Upper lobe of left lung (tissue), 6 donors: ENCODE data around the gene MARK3. TPM values are rescaled to one million over a fixed set of nuclear protein-coding genes. Genes with fewer than 3 reads are reported as not detected.

Source experiments
- ATAC-seq, 2 donors: fragments of 200-7000 bp; cut with Tn5 transposase; one replicate each; pipeline ENCODE4 v1.9.1; 2022; ENCODE audit warnings: mild to moderate bottlenecking in 2 of 2, moderate library complexity in 2 of 2; ENCODE audit not compliant: low FRiP score in 2 of 2
- DNase-seq, 2 donors: peaks; one replicate each; pipeline ENCODE4 v3.0.0-alpha.2; 2019 to 2020
- H3K27ac ChIP-seq, 4 donors: fragments of 200-600 bp; sonication (generic); one replicate each; pipeline ENCODE4 v1.5.1; 2016 to 2019
- H3K27me3 ChIP-seq, 4 donors: fragments of 200-600 bp; sonication (generic); one replicate each; pipeline ENCODE4 v1.5.1; 2017 to 2019
- H3K36me3 ChIP-seq, 4 donors: fragments of 200-600 bp; sonication (generic); one replicate each; pipeline ENCODE4 v1.5.1; 2016 to 2019
- H3K4me1 ChIP-seq, 4 donors: fragments of 200-600 bp; sonication (generic); one replicate each; pipeline ENCODE4 v1.5.1; 2018 to 2019
- H3K4me3 ChIP-seq, 4 donors: fragments of 200-600 bp; sonication (generic); one replicate each; pipeline ENCODE4 v1.5.1; 2017 to 2019; ENCODE audit warnings: mild to moderate bottlenecking in 2 of 4, moderate library complexity in 1 of 4
- H3K9me3 ChIP-seq, 4 donors: fragments of 200-600 bp; sonication (generic); one replicate each; pipeline ENCODE4 v1.5.1; 2018 to 2019
- CTCF ChIP-seq, 6 experiments: fragments of 450-650 bp in 4 of 6; fragments of 200-600 bp in 2 of 6; sonication (generic) in 2 of 6; IDR thresholded peaks; one replicate each; pipeline ENCODE4 v1.5.1; 2016 to 2019; ENCODE audit warnings: antibody characterized with exemption in 6 of 6
- EP300 ChIP-seq, 4 donors: sonication (generic); formaldehyde crosslinking; IDR thresholded peaks; one replicate each; pipeline ENCODE4 v1.5.1; 2017; ENCODE audit warnings: antibody characterized with exemption in 4 of 4, control low read depth in 2 of 4
- POLR2A ChIP-seq, 4 donors: fragments of 450-650 bp; IDR thresholded peaks; one replicate each; pipeline ENCODE4 v1.5.1; 2016 to 2017; ENCODE audit warnings: antibody characterized with exemption in 4 of 4, mild to moderate bottlenecking in 2 of 4
- POLR2AphosphoS5 ChIP-seq, 2 donors: sonication (generic); formaldehyde crosslinking; IDR thresholded peaks; one replicate each; pipeline ENCODE4 v1.5.1; 2017; ENCODE audit warnings: antibody characterized with exemption in 2 of 2
- WGBS, 2 donors: methylation state at CpG; one replicate each; pipeline ENCODE4 v1.1.5; 2017 to 2018; 5-methylcytosine and 5-hydroxymethylcytosine counted together
- total RNA-seq, 6 donors: library from RNA; depleted of rRNA in 4 of 6; stranded (reverse); fragments of >200 nt in 4 of 6; gene quantifications; one replicate each; pipeline versions ENCODE4 v1.1.0 to v1.2.1, GENCODE V29; 2016 to 2021
- donor health status: DM: no; HTN: no; CAD: no; lungs with moderate emphysema.
- donor health status: DM: no; HTN: yes; CAD: no; lungs with severe emphysema.

Gene MARK3
- total RNA-seq, 6 donors from 2014 or later, result 84.5 to 190 (median 132) TPM

GRCh38 chr14:103362780-103363179 lies 22.4 kb upstream of the MARK3 start:
- ATAC-seq, result no peak
- DNase-seq, result no peak
- Histone ChIP-seq H3K27ac (no peak overlapping the region), H3K36me3 (no peaks in the 10 kb centered on the region), H3K9me3 (peaks cover 3 to 11% (median 7%) of the 10 kb centered on the region in 4 donors), H3K4me3 (no peak overlapping the region), H3K27me3 (no peaks in the 10 kb centered on the region), H3K4me1 (no peaks in the 10 kb centered on the region)
- WGBS, 2 donors, result 80 to 83% methylated on average over 1 of the region's 1 CpG
- TF ChIP-seq POLR2A (IDR thresholded peaks at IDR 0.05) (no peak), EP300 (IDR thresholded peaks at IDR 0.05) (no peak), CTCF (IDR thresholded peaks at IDR 0.05) (no peak)

GRCh38 chr14:103366741-103367140 lies 18.5 kb upstream of the MARK3 start:
- no peak for ATAC-seq
- no peak overlapping the region for H3K4me3 ChIP-seq
- peaks cover 3 to 11% (median 7%) of the 10 kb centered on the region in 4 donors for H3K9me3 ChIP-seq
- H3K27ac ChIP-seq, result no peak overlapping the region
- TF ChIP-seq CTCF (IDR thresholded peaks at IDR 0.05), result no peak
- no peak for TF ChIP-seq POLR2AphosphoS5 (IDR thresholded peaks at IDR 0.05)
- no peak for TF ChIP-seq POLR2A (IDR thresholded peaks at IDR 0.05)
- TF ChIP-seq EP300 (IDR thresholded peaks at IDR 0.05), result no peak
- H3K27me3 ChIP-seq, result no peaks in the 10 kb centered on the region
- 82 to 87% methylated on average over 6 of the region's 6 CpGs for WGBS, 2 donors
- no peaks in the 10 kb centered on the region for H3K36me3 ChIP-seq
- no peak for DNase-seq
- H3K4me1 ChIP-seq, result no peaks in the 10 kb centered on the region

DNA sequence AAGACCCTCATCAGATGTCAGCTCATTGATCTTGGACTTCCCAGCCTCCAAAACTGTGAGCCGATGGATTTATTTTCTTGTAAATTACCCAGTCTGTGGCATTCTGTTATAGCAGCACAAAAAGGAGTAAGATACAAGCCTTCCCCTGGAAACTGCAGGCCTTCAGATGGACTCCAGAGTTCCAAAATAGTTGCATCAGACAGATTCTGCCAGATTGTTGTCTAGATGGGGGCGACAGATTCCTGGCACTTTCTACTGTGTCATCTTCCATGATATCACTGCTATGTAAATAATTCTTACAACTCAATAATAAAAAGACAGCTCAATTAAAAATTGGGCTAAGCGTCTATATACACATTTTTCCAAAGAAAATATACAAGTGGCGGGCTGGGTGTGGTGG lies 17.2 kb upstream of the MARK3 start:
- Histone ChIP-seq H3K27ac (no peak overlapping the region), H3K27me3 (no peaks in the 10 kb centered on the region), H3K4me3 (no peak overlapping the region), H3K9me3 (peaks cover under 1 to 5% (median 4%) of the 10 kb centered on the region in 4 donors), H3K4me1 (no peaks in the 10 kb centered on the region), H3K36me3 (no peaks in the 10 kb centered on the region)
- ATAC-seq (no peak), DNase-seq (no peak)
- WGBS, 2 donors, result 77 to 80% methylated on average over 4 of the region's 4 CpGs
- TF ChIP-seq POLR2A (IDR thresholded peaks at IDR 0.05), result no peak
- TF ChIP-seq POLR2AphosphoS5 (IDR thresholded peaks at IDR 0.05), result no peak
- TF ChIP-seq CTCF (IDR thresholded peaks at IDR 0.05), result no peak
- no peak for TF ChIP-seq EP300 (IDR thresholded peaks at IDR 0.05)

- Histone ChIP-seq H3K36me3 (no peaks in the 10 kb centered on the region), H3K27ac (no peak overlapping the region), H3K4me1 (no peaks in the 10 kb centered on the region), H3K9me3 (no peaks in the 10 kb centered on the region), H3K27me3 (no peaks in the 10 kb centered on the region), H3K4me3 (no peak overlapping the region)
- TF ChIP-seq POLR2A (IDR thresholded peaks at IDR 0.05) (no peak), POLR2AphosphoS5 (IDR thresholded peaks at IDR 0.05) (no peak), CTCF (IDR thresholded peaks at IDR 0.05) (no peak), EP300 (IDR thresholded peaks at IDR 0.05) (no peak)
- 92 to 100% methylated on average over 3 of the region's 3 CpGs for WGBS, 2 donors
- ATAC-seq, result no peak
- DNase-seq, result no peak
Measured at GRCh38 chr14:103370087-103370486, 15.1 kb upstream of the MARK3 start.

- Histone ChIP-seq H3K4me1 (no peaks in the 10 kb centered on the region), H3K27me3 (no peaks in the 10 kb centered on the region), H3K36me3 (no peaks in the 10 kb centered on the region), H3K9me3 (no peaks in the 10 kb centered on the region), H3K4me3 (no peak overlapping the region), H3K27ac (no peak overlapping the region)
- no peak for DNase-seq
- WGBS, 2 donors, result 71 to 76% methylated on average over 11 to 23 of the region's 23 CpGs
- ATAC-seq, result no peak
- TF ChIP-seq POLR2A (IDR thresholded peaks at IDR 0.05), result no peak
- no peak for TF ChIP-seq EP300 (IDR thresholded peaks at IDR 0.05)
- no peak for TF ChIP-seq CTCF (IDR thresholded peaks at IDR 0.05)
- no peak for TF ChIP-seq POLR2AphosphoS5 (IDR thresholded peaks at IDR 0.05)
Measured at GRCh38 chr14:103372017-103372416, 13.2 kb upstream of the MARK3 start.
